HG02678 (cell line): ENCODE results near the gene STUB1.

Source experiments
- ATAC-seq: cut with Tn5 transposase; IDR thresholded peaks from one replicate; pipeline ENCODE4 v1.9.1; 2021; ENCODE audit warnings: mild to moderate bottlenecking, moderate library complexity; ENCODE audit not compliant: unreplicated experiment

The STUB1 gene

DNA sequence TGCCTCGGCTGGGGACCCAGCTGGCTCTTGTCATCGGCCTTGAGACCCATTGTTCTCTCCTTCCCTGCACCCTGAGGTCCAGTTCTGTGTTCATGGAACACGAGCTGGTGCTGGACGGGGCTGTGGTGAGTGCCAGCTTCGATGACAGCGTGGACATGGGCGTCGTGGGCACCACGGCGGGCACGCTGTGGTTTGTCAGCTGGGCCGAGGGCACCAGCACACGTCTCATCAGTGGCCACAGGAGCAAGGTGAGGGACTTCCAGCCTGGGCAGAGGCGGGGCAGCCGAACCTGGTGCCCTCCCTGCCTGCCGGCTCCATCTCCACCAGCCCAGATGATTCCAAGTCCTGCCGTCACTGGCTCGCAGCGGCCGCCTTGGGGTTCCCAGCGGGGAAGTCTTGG is 17.6 kb upstream of the STUB1 start:
- ATAC-seq, result no peak

DNA sequence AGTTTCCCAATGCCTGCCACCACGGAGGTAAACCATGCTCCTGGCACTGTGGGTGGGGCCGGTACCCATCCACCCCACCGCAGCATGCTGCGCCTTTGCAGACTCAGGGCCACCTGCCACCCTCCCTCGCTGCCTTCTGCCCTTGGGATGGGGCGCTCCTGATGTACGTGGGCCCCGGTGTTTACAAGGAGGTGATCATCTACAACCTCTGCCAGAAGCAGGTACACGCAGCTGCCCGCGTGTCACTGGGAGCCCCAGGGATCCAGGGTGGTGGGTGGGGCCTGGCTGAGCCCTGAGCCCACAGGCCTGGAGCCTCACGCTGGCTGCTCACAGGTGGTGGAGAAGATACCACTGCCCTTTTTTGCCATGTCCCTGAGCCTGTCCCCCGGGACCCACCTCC is 13.6 kb upstream of the STUB1 start:
- ATAC-seq, result no peak

DNA sequence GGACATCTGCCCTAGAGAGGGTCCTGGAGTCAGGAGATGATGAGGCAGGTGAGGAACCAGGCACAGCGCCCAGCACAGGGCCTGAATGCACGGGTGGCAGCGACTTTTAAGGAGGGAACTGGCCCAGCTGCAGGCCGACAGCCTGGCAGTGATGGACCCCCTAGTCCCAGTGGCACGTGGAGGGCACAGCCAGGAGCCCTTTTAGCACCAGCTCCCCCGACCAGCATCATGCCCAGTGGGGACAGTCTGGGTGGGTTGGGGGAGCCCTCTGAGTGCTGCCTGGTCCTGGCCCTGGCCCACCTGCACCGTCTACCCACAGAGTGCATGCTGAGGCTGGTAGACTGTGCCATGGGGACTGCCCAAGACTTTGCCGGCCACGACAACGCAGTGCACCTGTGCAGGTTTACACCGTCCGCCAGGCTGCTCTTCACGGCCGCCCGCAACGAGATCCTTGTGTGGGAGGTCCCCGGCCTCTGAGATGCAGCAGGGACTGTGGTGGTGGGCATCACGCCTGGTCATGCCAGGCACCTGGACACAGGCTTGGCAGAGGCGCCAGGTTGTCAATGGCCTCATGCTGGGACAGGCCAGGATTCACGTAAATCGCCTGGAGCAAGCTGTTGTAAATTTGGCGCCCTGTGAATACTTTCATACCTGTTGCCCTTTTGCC is 13.0 kb upstream of the STUB1 start:
- ATAC-seq, result no peak

DNA sequence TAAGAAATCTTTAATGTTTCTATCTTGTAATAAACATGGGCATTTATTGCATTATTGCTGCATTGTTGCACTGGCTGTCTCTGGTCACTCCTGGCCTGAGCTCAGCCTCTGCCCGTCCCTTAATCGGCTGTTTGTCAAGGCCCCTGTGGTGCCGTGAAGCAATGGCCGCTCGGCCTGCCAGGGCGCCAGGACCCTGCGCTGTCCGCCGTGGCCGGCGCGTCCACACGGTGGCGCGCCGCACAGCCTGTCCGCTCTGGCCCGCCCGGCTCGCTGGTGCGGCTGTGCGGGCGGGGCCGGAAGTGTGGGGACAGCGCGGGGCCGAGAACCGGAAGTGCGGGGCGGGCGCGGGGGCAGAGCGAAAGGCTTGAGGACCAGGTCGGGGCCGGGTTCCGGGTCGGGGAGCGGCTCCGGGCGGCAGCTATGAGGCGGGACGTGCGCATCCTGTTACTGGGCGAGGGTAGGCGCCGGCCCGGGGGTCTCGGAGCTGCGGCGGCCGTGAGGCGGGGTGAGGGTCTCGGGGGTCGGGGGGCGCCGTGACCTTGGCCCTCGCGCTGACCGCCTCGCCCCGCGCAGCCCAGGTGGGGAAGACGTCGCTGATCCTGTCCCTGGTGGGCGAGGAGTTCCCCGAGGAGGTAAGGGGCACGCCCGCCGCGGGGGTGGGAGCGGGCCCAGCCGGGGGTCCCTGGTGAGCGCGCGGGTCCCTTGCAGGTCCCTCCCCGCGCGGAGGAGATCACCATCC is 12.3 kb upstream of the STUB1 start, which contains the start of gene RHOT2:
Gene RHOT2, plus strand, starts transcription at position 353 of the 739 bp plus-strand sequence. Its CDS starts 68 bp downstream, at position 421.
- ATAC-seq, result peak; percentile 82

DNA sequence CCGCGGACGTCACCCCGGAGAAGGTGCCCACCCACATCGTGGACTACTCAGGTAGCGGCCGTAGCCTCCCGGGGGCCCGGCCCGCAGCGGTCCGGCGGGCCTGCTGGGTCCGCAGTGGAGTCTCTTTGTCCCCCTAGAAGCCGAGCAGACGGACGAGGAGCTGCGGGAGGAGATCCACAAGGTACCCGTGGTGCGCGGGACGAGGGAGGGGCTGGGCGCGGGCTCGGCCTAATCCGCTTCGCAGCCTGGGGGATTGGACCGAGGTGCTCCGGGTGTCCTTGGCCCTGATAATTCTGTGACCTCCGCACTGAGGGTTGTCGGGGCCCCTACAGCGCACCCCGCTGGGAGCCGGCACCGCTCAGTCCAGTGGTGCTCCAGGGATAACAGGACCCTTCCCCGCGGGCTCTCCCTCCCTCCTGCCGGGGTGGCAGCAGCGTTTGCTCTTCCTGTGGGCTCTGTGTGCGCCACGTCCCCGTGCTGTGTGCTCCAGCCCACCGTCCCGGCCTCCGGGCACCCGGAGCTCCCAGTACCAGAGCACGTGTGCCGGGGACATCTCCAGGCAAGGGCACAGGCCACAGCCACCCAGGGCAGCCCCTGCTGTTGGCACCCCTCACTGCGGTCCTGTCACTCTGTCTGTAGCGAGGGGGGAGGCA is 11.6 kb upstream of the STUB1 start:
- no peak for ATAC-seq

GRCh38 chr16:669666-670065 is 10.5 kb upstream of the STUB1 start:
- ATAC-seq, result no peak

- ATAC-seq, result no peak
Measured at GRCh38 chr16:670485-671352, 9.5 kb upstream of the STUB1 start.

DNA sequence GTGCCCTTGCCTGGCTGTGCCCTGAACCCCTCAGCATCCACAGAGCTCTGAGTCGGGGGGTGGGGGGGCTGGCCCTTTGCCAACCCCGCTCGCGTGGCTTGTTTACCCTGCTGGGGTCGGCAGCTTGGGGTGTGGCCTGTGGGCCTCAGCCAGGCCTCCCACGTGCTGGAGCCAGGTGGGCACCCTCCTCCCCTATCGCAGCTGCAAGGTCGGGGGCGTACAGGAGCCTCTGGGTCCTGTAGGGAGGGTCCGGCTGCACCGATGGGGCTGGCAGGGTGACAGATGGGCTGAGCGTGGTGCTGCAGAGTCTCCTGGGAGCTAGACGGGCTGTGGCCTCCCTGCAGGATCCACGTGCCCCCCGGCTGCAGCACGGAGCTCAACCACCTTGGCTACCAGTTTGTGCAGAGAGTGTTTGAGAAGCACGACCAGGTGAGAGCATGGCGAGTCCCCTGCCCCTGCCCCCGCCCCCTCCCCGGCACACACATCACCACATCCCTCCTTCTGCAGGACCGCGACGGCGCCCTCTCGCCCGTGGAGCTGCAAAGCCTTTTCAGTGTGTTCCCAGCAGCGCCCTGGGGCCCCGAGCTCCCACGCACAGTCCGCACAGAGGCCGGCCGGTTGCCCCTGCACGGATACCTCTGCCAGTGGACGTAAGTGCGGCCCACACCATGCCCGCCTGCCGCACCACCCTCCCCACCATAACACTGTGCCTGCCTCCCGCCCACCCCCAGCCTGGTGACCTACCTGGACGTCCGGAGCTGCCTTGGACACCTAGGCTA is 8.7 kb upstream of the STUB1 start:
- no peak for ATAC-seq

- ATAC-seq, result no peak
Measured at GRCh38 chr16:672371-672770, 7.8 kb upstream of the STUB1 start.

DNA sequence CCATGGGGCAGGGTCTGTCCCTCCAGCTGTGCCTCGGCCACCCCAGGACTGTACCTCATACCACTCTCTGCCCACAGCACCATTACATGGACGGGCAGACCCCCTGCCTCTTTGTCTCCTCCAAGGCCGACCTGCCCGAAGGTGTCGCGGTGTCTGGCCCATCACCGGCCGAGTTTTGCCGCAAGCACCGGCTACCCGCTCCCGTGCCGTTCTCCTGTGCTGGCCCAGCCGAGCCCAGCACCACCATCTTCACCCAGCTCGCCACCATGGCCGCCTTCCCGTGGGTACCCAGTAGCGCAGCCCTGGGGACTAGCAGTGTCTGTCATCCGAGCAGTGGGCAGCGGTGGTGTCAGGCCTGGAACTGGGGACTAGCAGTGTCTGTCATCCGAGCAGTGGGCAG is 7.4 kb upstream of the STUB1 start:
- no peak for ATAC-seq

GRCh38 chr16:673399-673991 is 6.7 kb upstream of the STUB1 start:
- ATAC-seq, result no peak

GRCh38 chr16:674214-674881 is 5.9 kb upstream of the STUB1 start:
- no peak for ATAC-seq

DNA sequence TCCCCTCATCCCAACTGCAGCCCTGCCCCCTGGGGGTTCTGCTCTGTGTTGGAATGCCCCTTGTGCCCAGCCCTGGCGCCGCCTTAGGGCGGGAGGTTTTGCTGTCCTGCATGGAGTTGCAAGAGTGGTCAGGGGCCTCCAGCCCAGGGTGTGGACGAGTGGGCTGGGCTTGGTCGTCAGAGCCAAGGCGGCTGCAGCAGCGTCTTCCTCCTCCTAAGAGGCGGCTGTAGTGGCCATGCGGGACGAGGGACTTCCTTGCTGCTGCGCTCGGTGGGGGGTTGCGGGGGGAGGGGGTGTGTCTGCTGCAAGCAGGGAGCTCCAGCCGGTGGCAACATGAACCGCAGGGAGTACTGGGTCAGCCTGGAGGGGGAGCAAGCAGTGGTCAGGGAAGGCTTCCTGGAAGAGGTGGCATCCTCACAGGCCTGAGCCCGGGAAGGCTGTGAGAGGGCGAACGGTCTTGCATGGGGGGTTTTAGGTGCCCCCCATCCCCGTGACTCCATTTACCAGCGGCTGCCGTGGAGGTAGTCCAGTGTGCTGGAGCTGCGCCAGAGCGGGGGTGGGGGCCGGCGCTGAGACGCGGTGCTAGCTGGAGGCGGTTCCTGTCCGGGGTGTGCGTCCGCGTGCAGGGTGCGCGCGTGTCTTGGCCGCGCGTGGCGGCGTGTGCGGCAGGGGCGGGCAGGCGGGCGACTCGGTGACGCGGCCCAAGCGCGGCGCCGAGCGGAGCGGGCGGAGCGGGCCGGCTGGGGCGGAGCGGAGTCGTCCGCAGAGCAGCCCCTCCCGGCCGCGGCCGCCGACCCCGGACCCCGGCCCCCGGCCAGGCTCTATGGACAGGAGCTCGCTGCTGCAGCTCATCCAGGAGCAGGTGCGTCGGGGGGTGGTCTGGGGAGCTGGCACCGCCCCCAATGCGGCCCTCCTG is 5.0 kb upstream of the STUB1 start, which contains the start of gene RHBDL1:
Gene RHBDL1, plus strand, starts transcription at position 704 of the 916 bp plus-strand sequence. Its CDS starts 120 bp downstream, at position 824.
- no peak for ATAC-seq

DNA sequence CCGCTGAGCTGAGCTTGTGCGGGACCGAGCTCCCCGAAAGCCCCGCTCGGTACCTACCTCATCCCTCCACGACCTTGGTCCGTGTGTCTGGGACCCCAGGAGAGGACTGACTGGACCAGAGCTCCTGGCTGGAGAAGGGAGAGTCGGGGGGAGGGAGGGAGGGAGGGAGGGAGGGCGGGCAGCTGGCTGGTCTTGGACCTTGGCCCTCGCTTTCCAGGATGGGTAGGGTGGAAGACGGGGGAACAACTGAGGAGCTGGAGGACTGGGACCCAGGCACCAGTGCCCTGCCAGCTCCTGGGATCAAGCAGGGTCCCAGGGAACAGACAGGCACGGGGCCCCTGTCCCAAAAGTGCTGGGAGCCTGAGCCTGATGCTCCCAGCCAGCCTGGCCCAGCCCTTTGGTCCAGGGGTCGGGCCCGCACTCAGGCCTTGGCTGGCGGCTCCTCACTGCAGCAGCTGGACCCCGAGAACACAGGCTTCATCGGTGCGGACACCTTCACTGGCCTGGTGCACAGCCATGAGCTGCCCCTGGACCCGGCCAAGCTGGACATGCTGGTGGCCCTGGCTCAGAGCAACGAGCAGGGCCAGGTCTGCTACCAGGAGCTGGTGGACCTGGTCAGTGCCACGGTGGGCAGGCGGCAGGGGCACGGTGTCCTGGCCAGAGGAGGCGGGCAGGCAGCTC is 4.2 kb upstream of the STUB1 start:
- ATAC-seq, result no peak

DNA sequence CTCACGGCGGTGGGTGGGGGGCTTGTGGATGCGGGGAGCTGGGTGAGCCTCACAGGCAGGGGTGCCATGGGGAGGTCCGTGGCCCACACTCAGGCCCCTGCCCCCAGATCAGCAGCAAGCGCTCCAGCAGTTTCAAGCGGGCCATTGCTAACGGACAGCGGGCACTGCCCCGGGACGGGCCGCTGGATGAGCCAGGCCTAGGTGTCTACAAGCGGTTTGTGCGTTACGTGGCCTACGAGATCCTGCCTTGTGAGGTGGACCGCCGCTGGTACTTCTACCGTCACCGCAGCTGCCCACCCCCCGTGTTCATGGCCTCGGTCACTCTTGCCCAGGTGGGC is 3.7 kb upstream of the STUB1 start:
- ATAC-seq, result no peak

- ATAC-seq, result no peak
Measured at GRCh38 chr16:676913-677312, 3.3 kb upstream of the STUB1 start.

DNA sequence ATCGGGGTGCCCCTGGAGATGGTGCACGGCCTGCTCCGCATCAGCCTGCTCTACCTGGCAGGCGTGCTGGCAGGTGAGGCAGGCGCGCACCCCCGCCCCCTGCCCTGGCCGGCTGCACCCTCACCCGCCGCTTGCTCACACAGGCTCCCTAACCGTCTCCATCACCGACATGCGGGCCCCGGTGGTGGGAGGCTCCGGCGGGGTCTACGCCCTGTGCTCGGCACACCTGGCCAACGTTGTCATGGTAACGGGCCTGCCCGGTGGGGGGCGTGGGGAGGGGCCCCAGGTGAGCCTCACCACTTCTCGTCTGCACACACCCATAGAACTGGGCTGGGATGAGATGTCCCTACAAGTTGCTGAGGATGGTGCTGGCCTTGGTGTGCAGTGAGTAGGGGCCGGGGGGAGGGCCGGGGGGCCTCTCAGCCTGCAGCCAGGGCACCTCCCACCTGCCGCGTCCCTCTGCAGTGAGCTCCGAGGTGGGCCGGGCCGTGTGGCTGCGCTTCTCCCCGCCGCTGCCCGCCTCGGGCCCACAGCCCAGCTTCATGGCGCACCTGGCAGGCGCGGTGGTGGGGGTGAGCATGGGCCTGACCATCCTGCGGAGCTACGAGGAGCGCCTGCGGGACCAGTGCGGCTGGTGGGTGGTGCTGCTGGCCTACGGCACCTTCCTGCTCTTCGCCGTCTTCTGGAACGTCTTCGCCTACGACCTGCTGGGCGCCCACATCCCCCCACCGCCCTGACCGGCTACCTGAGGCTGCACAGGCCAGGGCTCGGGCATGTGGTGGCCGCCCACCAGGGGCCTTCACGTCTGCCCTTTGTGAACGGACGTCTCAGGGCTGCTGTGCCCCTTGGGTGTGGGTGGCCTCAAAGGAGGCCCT is 2.7 kb upstream of the STUB1 start:
- ATAC-seq, result no peak
